Measurements from ENCODE around the gene ELOVL6. TPM values are rescaled to one million over a fixed set of nuclear protein-coding genes. Genes with fewer than 3 reads are reported as not detected.

ELOVL6 gene
- total RNA-seq, 4 donors from 2014 or later, result 5.5 to 12.9 (median 9.7) TPM; not detected in 1

- intact Hi-C loops (cut with DNase I; ENCODE audit: low total_unique reads), result loop anchor here (10.0 kb wide), 1 partner anchor 511 kb away; no protein-coding TSS in a partner anchor
- no peak for TF ChIP-seq CTCF (IDR thresholded peaks at IDR 0.05)
- no peak for TF ChIP-seq POLR2A (IDR thresholded peaks at IDR 0.05)
- DNase-seq, result no peak
- H3K4me1 ChIP-seq, result no peaks in the 10 kb centered on the region
- H3K9me3 ChIP-seq, result no peaks in the 10 kb centered on the region
- no peak overlapping the region for H3K4me3 ChIP-seq
- H3K36me3 ChIP-seq, result no peaks in the 10 kb centered on the region
- no peak overlapping the region for H3K27ac ChIP-seq
- H3K27me3 ChIP-seq, result no peaks in the 10 kb centered on the region
These were observed 194.8 kb downstream of the ELOVL6 start for GRCh38 chr4:110003401-110004187.

- Histone ChIP-seq H3K9me3 (no peaks in the 10 kb centered on the region), H3K27me3 (no peaks in the 10 kb centered on the region), H3K36me3 (no peaks in the 10 kb centered on the region), H3K4me1 (no peaks in the 10 kb centered on the region), H3K4me3 (no peak overlapping the region), H3K27ac (no peak overlapping the region)
- DNase-seq, result no peak
- intact Hi-C loops (cut with DNase I; ENCODE audit: low total_unique reads), result loop anchor here (10.0 kb wide), 1 partner anchor 512 kb away; no protein-coding TSS in a partner anchor
- TF ChIP-seq CTCF (IDR thresholded peaks at IDR 0.05) (no peak), POLR2A (IDR thresholded peaks at IDR 0.05) (no peak)
These were observed 196.1 kb downstream of the ELOVL6 start for GRCh38 chr4:110002326-110002725.

GRCh38 chr4:109999585-109999912, 198.9 kb downstream of the ELOVL6 start:
- no peak overlapping the region for H3K27ac ChIP-seq
- H3K36me3 ChIP-seq, result no peaks in the 10 kb centered on the region
- no peaks in the 10 kb centered on the region for H3K4me1 ChIP-seq
- no peaks in the 10 kb centered on the region for H3K9me3 ChIP-seq
- intact Hi-C loops (cut with DNase I; ENCODE audit: low total_unique reads), result no loop called here
- H3K4me3 ChIP-seq, result no peak overlapping the region
- no peak for DNase-seq
- TF ChIP-seq POLR2A (IDR thresholded peaks at IDR 0.05) (no peak), CTCF (IDR thresholded peaks at IDR 0.05) (no peak)
- H3K27me3 ChIP-seq, result no peaks in the 10 kb centered on the region

GRCh38 chr4:109998867-109999584, 199.4 kb downstream of the ELOVL6 start:
- Histone ChIP-seq H3K4me3 (no peak overlapping the region), H3K27me3 (no peaks in the 10 kb centered on the region), H3K27ac (no peak overlapping the region), H3K9me3 (no peaks in the 10 kb centered on the region), H3K36me3 (no peaks in the 10 kb centered on the region), H3K4me1 (no peaks in the 10 kb centered on the region)
- intact Hi-C loops (cut with DNase I; ENCODE audit: low total_unique reads), result no loop called here
- no peak for TF ChIP-seq POLR2A (IDR thresholded peaks at IDR 0.05)
- peak; percentile 56 to 69 (median 66) for TF ChIP-seq CTCF (IDR thresholded peaks at IDR 0.05)
- DNase-seq, result no peak

GRCh38 chr4:109996526-109996925, 201.9 kb downstream of the ELOVL6 start:
- Histone ChIP-seq H3K27me3 (no peaks in the 10 kb centered on the region), H3K9me3 (no peaks in the 10 kb centered on the region), H3K36me3 (no peaks in the 10 kb centered on the region), H3K4me3 (no peak overlapping the region), H3K4me1 (no peaks in the 10 kb centered on the region), H3K27ac (no peak overlapping the region)
- TF ChIP-seq CTCF (IDR thresholded peaks at IDR 0.05) (no peak), POLR2A (IDR thresholded peaks at IDR 0.05) (no peak)
- DNase-seq, result no peak
- intact Hi-C loops (cut with DNase I; ENCODE audit: low total_unique reads), result no loop called here
